GF-D8 (cell line): ENCODE data around the gene KRT80.
"Not testable (repeated sequence)": the region's sequence is repeated elsewhere in the genome, so short reads cannot be mapped to it uniquely, and the experiment has no call there.

Experiments
- DNase-seq: peaks from one replicate; lab custom pipeline; 2025; lab: John Stamatoyannopoulos, UW

KRT80 gene

DNA sequence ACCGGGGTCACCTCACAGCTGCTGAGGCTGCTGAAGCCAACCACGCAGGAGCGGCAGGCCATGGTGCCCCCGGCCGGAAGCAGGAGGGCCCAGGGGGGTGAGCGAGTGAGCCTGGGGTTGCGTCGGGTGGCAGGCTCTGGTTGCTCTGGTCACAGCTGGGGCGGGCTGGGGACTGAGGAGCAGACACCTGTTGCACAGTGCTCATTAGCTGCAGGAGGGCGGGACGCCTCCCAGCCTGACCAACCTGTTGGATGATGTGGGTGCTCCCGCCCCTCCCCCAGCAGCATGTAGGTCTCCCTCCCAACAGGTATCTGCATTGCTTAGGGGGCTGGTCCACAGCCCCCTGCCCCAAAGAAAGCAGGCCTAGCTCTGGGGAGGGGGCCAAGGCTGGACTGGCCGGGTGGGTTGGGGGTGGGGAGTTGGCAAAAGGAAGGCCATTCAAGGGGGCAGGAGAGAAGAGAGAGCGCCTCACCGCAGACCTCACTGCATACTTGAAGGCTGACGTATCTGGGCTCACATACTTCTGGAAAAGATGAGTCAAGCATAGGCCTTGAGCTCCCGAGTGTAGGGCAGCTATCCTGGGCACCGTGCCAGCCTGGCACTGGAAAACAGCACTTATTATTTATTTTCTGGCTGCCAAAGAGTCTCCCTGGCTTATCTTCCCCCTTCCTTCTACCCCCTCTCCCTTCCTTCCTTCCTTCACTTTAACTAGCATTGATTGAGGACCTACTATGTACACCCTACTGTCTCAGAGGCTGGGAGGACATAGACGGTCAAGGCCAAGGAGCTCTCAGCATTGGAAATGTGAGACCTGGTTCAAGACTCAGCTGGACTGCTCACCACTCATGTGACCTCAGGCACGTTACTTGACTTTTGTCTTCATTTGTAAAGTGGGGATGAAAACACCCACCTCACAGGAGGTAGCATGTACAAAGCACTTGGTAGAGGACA is at the start of gene KRT80:
KRT80 (minus strand) TSS at position 174 of the 951 bp plus-strand sequence; CDS start at position 62, 112 bp downstream.
- peak; percentile 19 for DNase-seq

DNA sequence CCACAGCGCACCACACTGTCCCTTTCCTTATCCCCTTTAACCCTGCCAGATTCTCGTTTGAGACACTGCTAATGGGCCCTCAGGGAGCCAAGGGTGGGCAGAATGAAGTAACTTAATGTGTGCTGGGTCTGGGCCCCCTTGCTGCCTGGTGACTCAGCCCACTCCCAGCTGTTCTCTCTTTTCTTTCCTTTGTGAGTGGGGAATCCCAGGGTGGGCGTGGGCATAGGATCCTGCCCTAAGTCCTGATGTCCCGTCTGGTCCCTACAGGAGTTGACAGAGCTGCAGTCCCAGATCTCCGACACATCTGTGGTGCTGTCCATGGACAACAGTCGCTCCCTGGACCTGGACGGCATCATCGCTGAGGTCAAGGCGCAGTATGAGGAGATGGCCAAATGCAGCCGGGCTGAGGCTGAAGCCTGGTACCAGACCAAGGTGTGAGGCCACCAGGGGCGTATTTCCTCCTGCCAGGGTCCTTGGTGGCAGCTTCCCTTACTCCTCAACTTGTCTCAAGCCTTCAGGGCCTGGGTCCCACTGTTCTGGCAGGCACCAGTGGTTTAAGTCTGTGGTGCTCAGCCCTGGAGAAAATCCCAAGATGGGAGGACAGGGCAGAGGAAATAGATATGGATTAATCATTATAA is 49.5 kb upstream of the KRT80 start:
- no peak for DNase-seq

DNA sequence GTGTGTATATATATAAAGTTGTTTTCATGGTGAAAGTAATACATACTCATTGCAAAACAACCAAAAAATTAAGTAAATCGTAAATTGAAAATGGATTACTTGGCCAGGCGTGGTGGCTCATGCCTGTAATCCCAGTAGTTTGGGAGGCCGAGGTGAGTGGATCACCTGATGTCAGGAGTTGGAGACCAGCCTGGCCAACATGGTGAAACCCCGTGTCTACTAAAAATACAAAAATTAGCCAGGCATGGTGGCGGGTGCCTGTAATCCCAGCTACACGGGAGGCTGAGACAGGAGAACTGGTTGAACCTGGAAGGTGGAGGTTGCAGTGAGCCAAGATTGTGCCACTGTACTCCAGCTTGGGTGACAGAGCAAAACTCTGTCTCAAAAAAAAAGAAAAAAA is 48.4 kb upstream of the KRT80 start:
- DNase-seq: not testable (repeated sequence)

- DNase-seq: no peak
Measured at GRCh38 chr12:52239767-52240166, 48.0 kb upstream of the KRT80 start.

DNA sequence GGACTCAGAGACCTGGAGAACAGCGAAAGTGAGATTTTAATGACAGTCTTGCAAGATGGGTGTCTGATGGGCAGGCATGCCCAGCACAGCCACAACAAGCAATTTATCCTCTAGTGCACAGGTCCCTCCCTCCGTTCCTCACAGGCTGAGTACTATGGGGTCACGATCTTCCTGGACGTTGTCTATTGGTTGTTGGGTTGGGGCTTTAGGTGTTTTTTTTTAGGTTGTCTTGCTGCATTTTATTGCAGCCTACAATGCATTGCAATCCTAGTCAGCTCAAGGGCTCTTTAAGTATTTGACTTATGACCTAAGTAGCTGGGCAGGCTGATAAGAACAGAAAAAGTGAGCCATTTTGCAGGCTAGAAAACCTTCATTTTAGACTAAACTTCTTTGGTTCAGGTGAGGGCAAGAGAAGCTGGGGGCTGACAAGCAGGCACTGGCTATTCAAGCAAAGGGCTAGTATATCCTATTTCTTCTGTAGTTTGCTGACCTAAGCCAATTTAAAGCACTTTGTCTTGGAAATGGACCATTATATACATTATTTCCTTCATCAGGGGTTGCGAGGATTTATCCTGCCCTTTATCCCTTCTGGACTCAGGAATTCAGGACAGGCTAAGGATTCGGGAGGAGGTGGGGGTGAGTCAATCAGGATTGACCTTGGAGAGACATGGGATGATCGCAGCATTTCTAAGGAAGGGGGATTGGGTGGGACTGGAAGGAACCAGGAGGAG is 47.3 kb upstream of the KRT80 start:
- no peak for DNase-seq

- DNase-seq: no peak
Measured at GRCh38 chr12:52238207-52238840, 46.5 kb upstream of the KRT80 start.

DNA sequence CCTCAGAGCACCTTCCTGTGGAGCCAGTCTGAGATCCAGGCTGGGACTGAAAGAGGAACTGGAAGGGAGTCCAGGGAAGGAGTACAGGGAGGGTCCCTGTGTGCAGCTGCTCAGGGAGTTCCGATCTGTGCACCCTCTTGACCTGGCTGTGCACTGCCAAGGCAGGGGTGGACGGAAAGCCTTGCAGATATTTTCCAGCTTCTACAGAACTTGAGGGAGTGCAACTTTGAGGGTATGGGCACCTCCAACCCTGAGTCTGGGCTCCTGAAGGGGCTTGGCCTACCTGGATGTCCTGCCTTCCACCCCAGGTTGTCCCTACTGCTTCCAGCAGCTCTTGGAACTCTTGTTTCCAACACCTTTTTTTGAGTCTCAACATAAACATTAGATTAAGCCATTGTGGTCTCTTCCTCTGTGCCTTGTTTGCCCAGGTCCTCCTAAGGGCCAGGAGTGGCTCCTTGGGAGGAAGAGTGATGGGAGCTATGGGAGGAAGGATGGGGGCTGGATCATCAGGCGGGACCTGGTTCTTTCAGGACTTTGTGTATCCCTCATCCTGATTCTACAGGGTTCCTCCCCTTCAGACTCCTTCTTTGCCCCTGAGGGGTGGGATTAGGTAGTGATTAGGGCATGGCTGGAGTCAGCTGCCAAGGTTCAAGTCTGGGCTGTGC is 44.7 kb upstream of the KRT80 start:
- no peak for DNase-seq

DNA sequence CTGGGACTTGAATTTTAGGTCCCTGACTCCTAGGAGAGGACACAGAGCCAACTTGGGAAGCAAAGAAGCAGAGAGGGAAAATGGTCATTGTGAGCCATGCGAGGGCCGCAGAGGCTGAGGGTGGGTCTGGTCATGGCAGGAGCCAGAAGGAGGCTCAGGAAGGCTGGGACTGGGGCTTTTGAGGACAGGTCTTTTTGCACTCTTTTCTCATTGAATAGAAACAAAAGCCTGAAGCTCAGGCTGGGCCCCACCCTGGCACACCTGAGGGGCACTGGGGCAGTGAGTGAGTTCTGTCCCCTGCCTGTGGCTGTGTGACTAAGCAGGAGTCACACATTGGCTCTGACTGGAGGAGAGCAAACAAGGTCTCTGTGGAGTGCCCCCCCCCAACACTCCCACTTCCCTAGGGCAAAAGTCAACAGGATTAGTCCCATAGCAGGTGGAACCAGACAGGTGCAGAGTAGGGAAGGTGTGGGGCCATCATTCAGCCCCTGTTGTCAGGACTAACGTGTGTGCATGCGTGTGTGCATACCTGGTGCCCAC is 44.1 kb upstream of the KRT80 start:
- no peak for DNase-seq

GRCh38 chr12:52235001-52235764 is 43.4 kb upstream of the KRT80 start:
- no peak for DNase-seq

- no peak for DNase-seq
Measured at GRCh38 chr12:52234223-52234810, 42.5 kb upstream of the KRT80 start.

DNA sequence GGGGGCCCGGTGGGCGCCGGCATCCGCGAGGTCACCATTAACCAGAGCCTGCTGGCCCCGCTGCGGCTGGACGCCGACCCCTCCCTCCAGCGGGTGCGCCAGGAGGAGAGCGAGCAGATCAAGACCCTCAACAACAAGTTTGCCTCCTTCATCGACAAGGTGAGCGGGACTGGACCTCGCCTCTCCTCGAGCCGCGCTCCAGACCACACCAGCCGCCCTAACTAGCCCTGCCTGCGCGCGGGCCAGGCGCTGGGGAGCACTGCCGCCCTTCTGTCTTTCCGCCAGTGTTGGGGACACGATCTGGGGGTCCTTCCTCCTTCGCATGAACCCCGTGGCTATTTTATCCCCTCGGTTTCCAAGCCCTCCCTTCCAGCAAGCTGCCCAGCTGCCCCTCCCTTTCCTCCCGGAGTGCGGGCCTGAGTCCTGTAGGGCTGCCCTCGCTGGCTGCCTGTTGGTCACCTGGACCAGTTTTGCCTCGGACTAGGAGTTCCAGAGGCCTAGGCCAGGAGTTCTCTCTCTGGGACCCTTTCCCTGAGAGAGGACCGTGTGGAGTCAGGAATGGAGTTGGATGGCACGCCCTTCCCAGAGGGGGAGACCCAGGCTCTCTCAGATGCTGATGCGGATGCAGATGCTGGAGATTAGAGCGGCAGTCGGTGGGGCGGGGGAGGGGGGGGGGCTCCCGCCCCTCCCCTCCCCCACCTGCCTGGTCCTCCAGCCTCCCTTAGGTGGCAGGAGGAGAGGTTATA is 41.8 kb upstream of the KRT80 start:
- DNase-seq: no peak

- no peak for DNase-seq
Measured at GRCh38 chr12:52232674-52233461, 41.1 kb upstream of the KRT80 start, which contains the start of gene KRT7. KRT7 (plus strand) TSS chr12:52233243; CDS start chr12:52233297, 54 bp downstream.

DNA sequence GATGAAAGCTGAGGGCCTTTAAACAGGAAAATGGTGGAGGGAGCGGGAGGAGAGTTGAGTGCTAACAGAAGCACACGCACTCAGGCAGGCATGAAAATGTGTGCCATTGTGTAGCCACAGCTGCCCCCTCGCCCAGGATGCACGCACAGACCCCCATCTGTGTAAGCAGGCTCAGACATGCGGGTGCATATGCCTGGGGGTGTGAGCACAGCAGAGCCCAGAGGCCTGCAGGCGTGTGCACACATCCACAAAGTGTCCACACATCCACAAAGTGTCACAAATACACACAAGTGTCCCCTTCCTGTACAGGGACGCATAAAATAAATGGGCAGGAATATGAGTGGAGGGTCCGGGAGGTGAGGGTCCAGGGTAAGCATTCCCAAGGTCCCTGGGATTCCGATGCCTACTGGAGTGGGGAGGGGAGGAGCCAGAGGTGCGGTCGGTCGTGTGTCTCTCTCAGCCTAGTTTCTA is 40.4 kb upstream of the KRT80 start:
- no peak for DNase-seq

DNA sequence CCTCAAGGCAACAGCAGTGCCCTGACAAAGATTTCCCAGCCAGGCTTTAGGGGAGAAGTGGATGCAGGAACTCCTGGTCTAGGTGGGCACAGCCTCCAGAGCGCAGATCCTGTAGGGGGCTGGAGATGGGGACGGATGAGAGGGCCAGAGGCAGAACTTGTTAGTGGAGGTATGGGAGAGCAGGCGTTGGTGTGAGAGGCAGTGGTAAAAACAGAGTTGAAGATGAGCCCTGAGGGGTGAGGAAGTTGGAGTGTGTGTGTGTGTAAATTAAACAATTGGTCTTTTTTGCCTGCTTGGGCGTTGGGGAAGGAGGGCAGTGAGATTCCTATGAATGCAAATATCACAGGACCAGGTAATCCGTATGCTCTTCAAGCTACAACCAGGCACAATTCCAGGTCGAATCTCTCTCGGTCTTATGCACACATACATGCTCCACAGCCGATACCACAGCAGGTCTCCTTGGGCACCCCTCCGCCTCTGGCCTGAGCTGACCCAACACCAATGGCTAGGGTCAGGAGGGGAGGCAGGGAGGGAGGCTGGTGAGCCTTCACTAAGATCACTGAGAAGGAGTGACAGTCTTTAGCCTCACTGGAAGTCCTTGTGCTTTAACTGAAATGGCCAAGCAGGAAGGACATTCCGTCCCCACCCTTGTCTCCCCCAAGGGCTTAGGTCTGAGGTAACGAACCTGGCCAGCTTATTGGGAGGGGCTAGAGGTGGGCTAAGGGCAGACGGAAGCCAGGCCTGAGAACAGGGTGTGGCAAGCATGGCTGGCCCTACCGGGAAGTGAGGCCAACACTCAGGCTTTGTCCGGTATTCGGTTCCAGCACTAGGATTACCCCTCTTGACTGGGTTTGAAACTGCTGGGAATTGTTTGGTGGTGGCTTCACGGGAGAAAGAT is 39.7 kb upstream of the KRT80 start:
- DNase-seq: no peak

- no peak for DNase-seq
Measured at GRCh38 chr12:52230364-52231281, 38.8 kb upstream of the KRT80 start.

- no peak for DNase-seq
Measured at GRCh38 chr12:52229836-52230343, 38.1 kb upstream of the KRT80 start.
